Measurements from ENCODE around the gene USP12.
"Not testable (repeated sequence)": the region's sequence is repeated elsewhere in the genome, so short reads cannot be mapped to it uniquely, and the experiment has no call there.

The USP12 gene

DNA sequence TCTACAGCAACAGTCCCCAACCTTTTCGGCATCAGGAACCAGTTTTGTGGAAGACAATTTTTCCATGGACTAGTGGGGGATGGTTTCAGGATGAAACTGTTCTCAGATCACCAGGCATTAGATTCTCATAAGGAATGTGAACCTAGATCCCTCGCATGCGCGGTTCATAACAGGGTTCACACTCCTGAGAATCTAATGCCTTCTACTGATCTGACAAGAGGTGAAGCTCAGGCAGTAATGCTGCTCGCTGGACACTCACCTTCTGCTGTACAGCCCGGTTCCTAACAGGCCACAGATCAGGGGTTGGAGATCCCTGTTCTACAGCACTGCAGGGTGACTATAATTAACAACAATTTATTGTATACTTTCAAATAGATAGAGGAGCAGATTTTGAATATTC, 21.9 kb downstream of the USP12 start:
- H3K27ac ChIP-seq (ENCODE audit: low read depth, low read length): no peak overlapping the region
- peaks cover 85% of the 10 kb centered on the region for H3K79me2 ChIP-seq (ENCODE audit: control insufficient read depth, insufficient read depth, low read length, unreplicated experiment)
- H3K4me3 ChIP-seq (ENCODE audit: low read depth, low read length): no peak overlapping the region
- H2AFZ ChIP-seq (ENCODE audit: low read length, unreplicated experiment): no peak overlapping the region
- no peaks in the 10 kb centered on the region for H3K4me1 ChIP-seq (ENCODE audit: control insufficient read depth, insufficient read depth, low read length, unreplicated experiment)
- no peaks in the 10 kb centered on the region for H3K27me3 ChIP-seq (ENCODE audit: insufficient read depth, low read length)
- no peaks in the 10 kb centered on the region for H3K36me3 ChIP-seq (ENCODE audit: insufficient read depth, low read length)

GRCh38 chr13:27148900-27149299, 22.7 kb downstream of the USP12 start:
- Histone ChIP-seq H3K36me3 (ENCODE audit: insufficient read depth, low read length) (no peaks in the 10 kb centered on the region), H3K27ac (ENCODE audit: low read depth, low read length) (no peak overlapping the region), H3K4me3 (ENCODE audit: low read depth, low read length) (no peak overlapping the region), H3K27me3 (ENCODE audit: insufficient read depth, low read length) (no peaks in the 10 kb centered on the region), H2AFZ (ENCODE audit: low read length, unreplicated experiment) (no peak overlapping the region), H3K79me2 (ENCODE audit: control insufficient read depth, insufficient read depth, low read length, unreplicated experiment) (peaks cover 84% of the 10 kb centered on the region), H3K4me1 (ENCODE audit: control insufficient read depth, insufficient read depth, low read length, unreplicated experiment) (no peaks in the 10 kb centered on the region)

DNA sequence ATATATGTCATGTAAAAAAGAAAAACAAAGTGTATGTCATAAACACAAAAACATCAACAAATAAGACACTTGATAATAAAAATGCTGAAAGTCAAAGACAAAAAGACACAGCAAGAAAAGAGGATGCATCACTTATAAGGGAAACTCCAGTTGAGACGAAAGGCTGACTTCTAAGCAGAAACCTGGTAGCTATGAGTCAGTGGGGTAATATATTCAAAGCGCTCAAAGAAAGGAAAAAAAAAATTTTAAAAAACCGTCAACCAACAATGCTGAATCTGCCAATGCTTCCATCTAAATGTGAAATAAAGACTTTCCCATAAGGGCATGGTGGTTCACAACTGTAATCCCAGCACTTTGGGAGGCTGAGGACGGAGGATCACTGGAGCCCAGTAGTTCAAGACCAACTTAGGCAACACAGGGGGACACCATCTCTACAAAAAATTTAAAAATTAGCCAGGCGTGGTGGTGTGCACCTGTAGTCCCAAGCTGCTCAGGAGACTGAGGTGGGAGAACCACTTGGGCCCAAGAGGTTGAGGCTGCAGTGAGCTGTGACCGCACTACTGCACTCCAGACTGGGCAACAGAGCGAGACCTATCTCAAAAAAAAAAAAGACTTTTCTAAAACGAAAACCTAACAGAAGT, 24.0 kb downstream of the USP12 start:
- no peak overlapping the region for H3K27ac ChIP-seq (ENCODE audit: low read depth, low read length)
- peaks cover 87% of the 10 kb centered on the region for H3K79me2 ChIP-seq (ENCODE audit: control insufficient read depth, insufficient read depth, low read length, unreplicated experiment)
- H3K36me3 ChIP-seq (ENCODE audit: insufficient read depth, low read length): no peaks in the 10 kb centered on the region
- no peak overlapping the region for H3K4me3 ChIP-seq (ENCODE audit: low read depth, low read length)
- H3K4me1 ChIP-seq (ENCODE audit: control insufficient read depth, insufficient read depth, low read length, unreplicated experiment): no peaks in the 10 kb centered on the region
- no peaks in the 10 kb centered on the region for H3K27me3 ChIP-seq (ENCODE audit: insufficient read depth, low read length)
- H2AFZ ChIP-seq (ENCODE audit: low read length, unreplicated experiment): no peak overlapping the region

DNA sequence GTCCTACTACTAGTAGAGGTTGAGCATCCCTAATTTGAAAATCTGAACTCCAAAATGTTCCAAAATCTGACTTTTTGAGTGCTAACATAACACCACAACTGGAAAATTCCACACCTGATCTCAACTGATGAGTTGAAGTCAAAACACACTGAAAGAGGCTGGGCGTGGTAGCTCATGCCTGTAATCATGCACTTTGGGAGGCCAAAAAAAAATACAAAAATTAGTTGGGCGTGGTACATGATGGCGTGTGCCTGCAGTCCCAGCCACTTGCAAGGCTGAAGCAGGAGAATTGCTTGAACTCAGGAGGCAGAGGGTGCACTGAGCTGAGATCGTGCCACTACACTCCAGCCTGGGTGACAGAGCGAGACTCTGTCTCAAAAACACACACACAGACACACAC, 29.9 kb downstream of the USP12 start:
- Histone ChIP-seq H3K4me3 (ENCODE audit: low read depth, low read length) (no peak overlapping the region), H3K27me3 (ENCODE audit: insufficient read depth, low read length) (no peaks in the 10 kb centered on the region), H2AFZ (ENCODE audit: low read length, unreplicated experiment) (no peak overlapping the region), H3K27ac (ENCODE audit: low read depth, low read length) (no peak overlapping the region), H3K36me3 (ENCODE audit: insufficient read depth, low read length) (peaks cover 11% of the 10 kb centered on the region; the same call in 1 of the 2 replicates), H3K4me1 (ENCODE audit: control insufficient read depth, insufficient read depth, low read length, unreplicated experiment) (no peaks in the 10 kb centered on the region), H3K79me2 (ENCODE audit: control insufficient read depth, insufficient read depth, low read length, unreplicated experiment) (peaks cover 89% of the 10 kb centered on the region)

GRCh38 chr13:27141159-27141558, 30.5 kb downstream of the USP12 start:
- H2AFZ ChIP-seq (ENCODE audit: low read length, unreplicated experiment); H3K27ac ChIP-seq (ENCODE audit: low read depth, low read length); H3K4me1 ChIP-seq (ENCODE audit: control insufficient read depth, insufficient read depth, low read length, unreplicated experiment); H3K4me3 ChIP-seq (ENCODE audit: low read depth, low read length); H3K27me3 ChIP-seq (ENCODE audit: insufficient read depth, low read length): not testable (repeated sequence)
- Histone ChIP-seq H3K36me3 (ENCODE audit: insufficient read depth, low read length) (peaks cover 11% of the 10 kb centered on the region; the same call in 1 of the 2 replicates), H3K79me2 (ENCODE audit: control insufficient read depth, insufficient read depth, low read length, unreplicated experiment) (peaks cover 88% of the 10 kb centered on the region)

DNA sequence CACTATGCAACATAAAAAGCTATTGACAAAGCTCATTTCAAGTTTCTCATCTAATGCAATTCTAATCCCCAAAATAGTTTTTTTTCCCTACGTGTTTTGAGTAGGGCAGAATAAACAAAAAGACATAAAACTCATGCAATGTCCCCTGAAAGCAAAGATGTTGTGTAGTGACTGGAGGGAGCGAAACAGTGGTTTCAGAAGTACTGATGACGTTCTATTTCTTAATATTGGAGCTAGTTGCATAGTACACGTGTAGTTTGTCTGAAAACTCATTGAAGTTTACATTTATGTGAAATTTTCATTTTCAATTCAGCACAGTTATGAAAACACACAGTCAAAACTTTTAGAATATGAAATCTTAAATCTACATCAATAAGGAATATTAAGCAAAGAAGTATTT, 31.6 kb downstream of the USP12 start:
- H3K79me2 ChIP-seq (ENCODE audit: control insufficient read depth, insufficient read depth, low read length, unreplicated experiment): peaks cover 90% of the 10 kb centered on the region
- H3K27ac ChIP-seq (ENCODE audit: low read depth, low read length): no peak overlapping the region
- H3K4me1 ChIP-seq (ENCODE audit: control insufficient read depth, insufficient read depth, low read length, unreplicated experiment): no peaks in the 10 kb centered on the region
- H3K27me3 ChIP-seq (ENCODE audit: insufficient read depth, low read length): no peaks in the 10 kb centered on the region
- H3K4me3 ChIP-seq (ENCODE audit: low read depth, low read length): no peak overlapping the region
- H3K36me3 ChIP-seq (ENCODE audit: insufficient read depth, low read length): peaks cover 11% of the 10 kb centered on the region; the same call in 1 of the 2 replicates
- H2AFZ ChIP-seq (ENCODE audit: low read length, unreplicated experiment): no peak overlapping the region

DNA sequence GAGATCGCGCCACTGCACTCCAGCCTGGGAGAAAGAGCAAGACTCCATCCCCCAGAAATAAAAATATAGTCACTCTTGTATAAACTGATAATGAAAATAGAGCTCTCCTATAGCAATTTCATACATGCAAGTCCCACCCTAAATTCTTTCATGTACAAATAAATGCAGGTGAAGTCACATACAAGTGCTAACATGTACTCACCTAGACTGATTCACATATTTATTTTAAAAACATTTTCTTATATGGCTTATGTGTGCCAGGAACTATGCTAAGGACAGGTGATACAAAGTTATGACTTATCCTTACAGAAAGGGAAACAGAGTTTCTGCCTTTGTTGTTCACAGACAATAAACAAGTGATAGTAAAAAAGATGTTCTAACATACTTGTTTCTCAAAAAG, 32.0 kb downstream of the USP12 start:
- Histone ChIP-seq H2AFZ (ENCODE audit: low read length, unreplicated experiment) (no peak overlapping the region), H3K27me3 (ENCODE audit: insufficient read depth, low read length) (no peaks in the 10 kb centered on the region), H3K36me3 (ENCODE audit: insufficient read depth, low read length) (peaks cover 11% of the 10 kb centered on the region; the same call in 1 of the 2 replicates), H3K27ac (ENCODE audit: low read depth, low read length) (no peak overlapping the region), H3K4me3 (ENCODE audit: low read depth, low read length) (no peak overlapping the region), H3K4me1 (ENCODE audit: control insufficient read depth, insufficient read depth, low read length, unreplicated experiment) (no peaks in the 10 kb centered on the region), H3K79me2 (ENCODE audit: control insufficient read depth, insufficient read depth, low read length, unreplicated experiment) (peaks cover 89% of the 10 kb centered on the region)

GRCh38 chr13:27138457-27139093, 33.0 kb downstream of the USP12 start:
- no peak overlapping the region for H3K4me3 ChIP-seq (ENCODE audit: low read depth, low read length)
- peaks cover 90% of the 10 kb centered on the region for H3K79me2 ChIP-seq (ENCODE audit: control insufficient read depth, insufficient read depth, low read length, unreplicated experiment)
- H2AFZ ChIP-seq (ENCODE audit: low read length, unreplicated experiment): no peak overlapping the region
- peaks cover 4% of the 10 kb centered on the region for H3K4me1 ChIP-seq (ENCODE audit: control insufficient read depth, insufficient read depth, low read length, unreplicated experiment)
- H3K27ac ChIP-seq (ENCODE audit: low read depth, low read length): no peak overlapping the region
- H3K36me3 ChIP-seq (ENCODE audit: insufficient read depth, low read length): peaks cover 11% of the 10 kb centered on the region; the same call in 1 of the 2 replicates
- H3K27me3 ChIP-seq (ENCODE audit: insufficient read depth, low read length): no peaks in the 10 kb centered on the region

DNA sequence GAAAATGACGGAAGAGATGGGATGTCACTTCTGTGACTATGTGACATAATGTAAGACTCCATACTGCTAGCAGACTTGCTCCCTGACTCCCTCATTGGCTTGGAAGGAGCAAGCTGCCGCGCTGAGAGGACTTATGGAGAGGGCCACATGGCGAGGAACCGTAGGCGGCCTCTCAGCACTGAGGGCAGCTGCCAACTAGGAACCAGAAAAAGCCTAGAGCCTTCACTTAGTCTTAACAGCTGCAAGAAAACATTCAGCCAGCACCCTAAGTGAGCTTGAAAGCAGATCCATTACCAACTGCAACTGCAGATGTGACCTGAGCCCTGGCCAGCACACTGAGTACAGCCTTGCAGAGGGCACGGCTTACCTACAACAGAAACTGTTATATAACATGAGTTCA, 33.9 kb downstream of the USP12 start:
- Histone ChIP-seq H2AFZ (ENCODE audit: low read length, unreplicated experiment) (no peak overlapping the region), H3K79me2 (ENCODE audit: control insufficient read depth, insufficient read depth, low read length, unreplicated experiment) (peaks cover 89% of the 10 kb centered on the region), H3K27ac (ENCODE audit: low read depth, low read length) (no peak overlapping the region), H3K27me3 (ENCODE audit: insufficient read depth, low read length) (no peaks in the 10 kb centered on the region), H3K4me1 (ENCODE audit: control insufficient read depth, insufficient read depth, low read length, unreplicated experiment) (peaks cover 4% of the 10 kb centered on the region), H3K36me3 (ENCODE audit: insufficient read depth, low read length) (peaks cover 11% of the 10 kb centered on the region; the same call in 1 of the 2 replicates), H3K4me3 (ENCODE audit: low read depth, low read length) (no peak overlapping the region)

GRCh38 chr13:27135023-27135422, 36.6 kb downstream of the USP12 start:
- Histone ChIP-seq H3K36me3 (ENCODE audit: insufficient read depth, low read length) (no peaks in the 10 kb centered on the region), H2AFZ (ENCODE audit: low read length, unreplicated experiment) (no peak overlapping the region), H3K79me2 (ENCODE audit: control insufficient read depth, insufficient read depth, low read length, unreplicated experiment) (peaks cover 87% of the 10 kb centered on the region), H3K4me3 (ENCODE audit: low read depth, low read length) (no peak overlapping the region), H3K4me1 (ENCODE audit: control insufficient read depth, insufficient read depth, low read length, unreplicated experiment) (peaks cover 29% of the 10 kb centered on the region), H3K27ac (ENCODE audit: low read depth, low read length) (no peak overlapping the region), H3K27me3 (ENCODE audit: insufficient read depth, low read length) (no peaks in the 10 kb centered on the region)

DNA sequence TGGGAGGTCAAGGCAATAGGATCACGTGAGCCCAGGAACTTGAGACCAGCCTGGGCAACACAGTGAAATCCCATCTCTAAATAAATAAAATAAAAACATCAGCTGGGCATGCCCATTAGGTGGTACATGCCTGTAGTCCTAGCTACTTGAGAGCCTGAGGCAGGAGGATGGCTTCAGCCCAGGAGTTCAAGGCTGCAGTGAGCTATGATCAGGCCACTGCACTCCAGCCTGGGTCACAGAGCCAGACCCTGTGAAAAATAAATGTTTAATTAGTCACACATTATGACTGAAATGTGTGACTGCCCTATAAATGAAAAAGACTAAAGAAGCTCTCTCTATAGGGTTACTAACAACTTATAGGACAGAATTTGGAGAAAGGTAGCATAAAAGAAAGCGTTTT, 37.7 kb downstream of the USP12 start:
- H3K79me2 ChIP-seq (ENCODE audit: control insufficient read depth, insufficient read depth, low read length, unreplicated experiment): peaks cover 88% of the 10 kb centered on the region
- H2AFZ ChIP-seq (ENCODE audit: low read length, unreplicated experiment): no peak overlapping the region
- no peaks in the 10 kb centered on the region for H3K27me3 ChIP-seq (ENCODE audit: insufficient read depth, low read length)
- H3K4me1 ChIP-seq (ENCODE audit: control insufficient read depth, insufficient read depth, low read length, unreplicated experiment): peaks cover 31% of the 10 kb centered on the region
- no peak overlapping the region for H3K27ac ChIP-seq (ENCODE audit: low read depth, low read length)
- H3K36me3 ChIP-seq (ENCODE audit: insufficient read depth, low read length): no peaks in the 10 kb centered on the region
- no peak overlapping the region for H3K4me3 ChIP-seq (ENCODE audit: low read depth, low read length)

Data from ACC112 (cell line).